GM19328 (cell line): ENCODE data around the gene ASB11.

Experiments
- ATAC-seq: cut with Tn5 transposase; IDR thresholded peaks from one replicate; pipeline ENCODE4 v1.9.1; 2021; ENCODE audit warnings: mild to moderate bottlenecking, moderate library complexity; ENCODE audit not compliant: unreplicated experiment

ASB11 gene

GRCh38 chrX:15235001-15235400, 80.4 kb downstream of the ASB11 start:
- no peak for ATAC-seq

DNA sequence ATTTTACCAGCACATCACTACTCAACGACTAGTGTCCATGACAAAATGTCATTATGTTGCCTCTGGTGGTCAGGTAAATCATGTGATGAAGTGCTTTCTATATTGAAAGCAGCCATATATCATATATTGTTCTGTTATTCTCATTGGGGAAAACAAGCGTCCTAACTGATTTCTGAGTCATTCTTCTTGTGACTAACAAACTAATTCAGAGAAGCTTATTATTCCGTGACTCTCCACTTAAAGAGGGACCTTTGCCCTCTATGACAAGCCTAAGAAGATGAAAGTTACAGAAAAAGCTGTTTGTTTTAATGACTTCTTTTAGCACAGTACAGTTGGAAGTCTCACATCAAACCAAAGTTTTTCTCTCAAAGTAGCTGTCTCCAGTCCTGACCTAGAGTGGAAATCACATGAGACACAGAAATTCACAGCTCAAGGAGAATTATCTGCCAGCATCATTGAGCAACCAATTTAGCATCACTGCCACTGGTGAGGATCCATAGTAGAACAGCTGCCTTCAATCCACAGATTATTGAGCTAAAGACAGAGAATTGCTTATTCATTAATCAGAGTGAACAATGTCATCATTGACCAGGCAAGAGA, 81.9 kb downstream of the ASB11 start:
- ATAC-seq = no peak
